NB4 (cell line): Measurements from ENCODE around the gene TREML1.

Source experiments
- MYC ChIP-seq: IDR thresholded peaks from 2 replicates; pipeline ENCODE4 v1.6.1; 2011; ENCODE audit warnings: low read depth, low read length
- POLR2A ChIP-seq: IDR thresholded peaks from 2 replicates; pipeline ENCODE4 v1.6.1; 2011; ENCODE audit warnings: mild to moderate bottlenecking; ENCODE audit not compliant: insufficient read length; ENCODE audit errors: extremely low read depth
- TF ChIP-seq, protein P1 (sequence below): IDR thresholded peaks from one replicate; pipeline ENCODE4 v1.5.1; 2012; ENCODE audit warnings: low read depth, low read length
- TF ChIP-seq, protein P2 (sequence below): IDR thresholded peaks from 2 replicates; pipeline ENCODE4 v1.6.1; 2011; ENCODE audit warnings: low read depth, low read length

DNA sequence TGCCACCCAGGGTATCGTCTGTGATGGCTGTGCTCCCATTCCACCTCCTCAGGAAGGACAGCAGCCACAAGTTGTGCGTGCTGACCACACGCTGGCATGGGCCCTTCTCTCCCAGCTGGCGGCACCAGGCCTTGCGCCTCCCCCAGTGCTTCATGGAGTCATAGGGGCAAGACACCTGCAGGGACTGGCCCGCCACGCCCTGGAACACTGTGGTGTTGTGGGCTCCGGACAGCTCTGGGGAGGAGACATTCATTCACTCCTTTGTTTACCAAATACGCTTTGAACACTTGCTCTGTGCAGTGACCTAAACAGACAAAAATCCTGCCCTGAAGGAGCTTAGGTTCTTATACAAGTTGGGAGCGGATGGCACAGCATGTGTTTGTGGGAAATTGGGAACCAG is 7.2 kb upstream of the TREML1 start:
- TF ChIP-seq, protein P1, sequence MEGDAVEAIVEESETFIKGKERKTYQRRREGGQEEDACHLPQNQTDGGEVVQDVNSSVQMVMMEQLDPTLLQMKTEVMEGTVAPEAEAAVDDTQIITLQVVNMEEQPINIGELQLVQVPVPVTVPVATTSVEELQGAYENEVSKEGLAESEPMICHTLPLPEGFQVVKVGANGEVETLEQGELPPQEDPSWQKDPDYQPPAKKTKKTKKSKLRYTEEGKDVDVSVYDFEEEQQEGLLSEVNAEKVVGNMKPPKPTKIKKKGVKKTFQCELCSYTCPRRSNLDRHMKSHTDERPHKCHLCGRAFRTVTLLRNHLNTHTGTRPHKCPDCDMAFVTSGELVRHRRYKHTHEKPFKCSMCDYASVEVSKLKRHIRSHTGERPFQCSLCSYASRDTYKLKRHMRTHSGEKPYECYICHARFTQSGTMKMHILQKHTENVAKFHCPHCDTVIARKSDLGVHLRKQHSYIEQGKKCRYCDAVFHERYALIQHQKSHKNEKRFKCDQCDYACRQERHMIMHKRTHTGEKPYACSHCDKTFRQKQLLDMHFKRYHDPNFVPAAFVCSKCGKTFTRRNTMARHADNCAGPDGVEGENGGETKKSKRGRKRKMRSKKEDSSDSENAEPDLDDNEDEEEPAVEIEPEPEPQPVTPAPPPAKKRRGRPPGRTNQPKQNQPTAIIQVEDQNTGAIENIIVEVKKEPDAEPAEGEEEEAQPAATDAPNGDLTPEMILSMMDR: no peak
- TF ChIP-seq, protein P2, sequence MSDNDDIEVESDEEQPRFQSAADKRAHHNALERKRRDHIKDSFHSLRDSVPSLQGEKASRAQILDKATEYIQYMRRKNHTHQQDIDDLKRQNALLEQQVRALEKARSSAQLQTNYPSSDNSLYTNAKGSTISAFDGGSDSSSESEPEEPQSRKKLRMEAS: no peak
- TF ChIP-seq POLR2A (no peak), MYC (no peak)
